Osteoblast (primary cell): ENCODE data around the gene MYH7. TPM values are rescaled to one million over a fixed set of nuclear protein-coding genes. Genes with fewer than 3 reads are reported as not detected.

ENCODE experiments used
- DNase-seq: peaks from one replicate; pipeline ENCODE4 v3.0.0; 2011; ENCODE audit warnings: low spot score, mixed read lengths; ENCODE audit not compliant: insufficient read length; ENCODE audit errors: missing footprints
- H2AFZ ChIP-seq: 2 replicates; pipeline ENCODE4 v1.6.0; 2011; ENCODE audit warnings: mild to moderate bottlenecking, low read length
- H3K27ac ChIP-seq: 2 replicates; pipeline ENCODE4 v1.5.1; 2011; ENCODE audit warnings: mild to moderate bottlenecking, low read depth, low read length, moderate library complexity
- H3K27me3 ChIP-seq: 2 replicates; pipeline ENCODE4 v1.6.0; 2012; ENCODE audit warnings: mild to moderate bottlenecking, control low read depth, inconsistent platforms, low read length, moderate library complexity; ENCODE audit not compliant: insufficient read depth
- H3K36me3 ChIP-seq: 2 replicates; pipeline ENCODE4 v1.5.1; 2011; ENCODE audit warnings: mild to moderate bottlenecking, low read length, control low read depth, moderate library complexity; ENCODE audit not compliant: insufficient read depth
- H3K4me1 ChIP-seq: 2 replicates; pipeline ENCODE4 v1.5.1; 2011; ENCODE audit warnings: mild to moderate bottlenecking, low read length, control low read depth, moderate library complexity; ENCODE audit not compliant: insufficient read depth
- H3K4me2 ChIP-seq: 2 replicates; pipeline ENCODE4 v1.6.0; 2011; ENCODE audit warnings: mild to moderate bottlenecking, low read length; ENCODE audit not compliant: insufficient read depth
- H3K4me3 ChIP-seq: fragments of 200-600 bp; sonication (generic); 3 replicates; pipeline ENCODE4 v1.5.1; 2012; ENCODE audit warnings: mild to moderate bottlenecking, low read length, inconsistent platforms; ENCODE audit not compliant: insufficient read depth
- H3K79me2 ChIP-seq: 2 replicates; pipeline ENCODE4 v1.6.0; 2012; ENCODE audit warnings: mild to moderate bottlenecking, low read length, control low read depth, inconsistent platforms; ENCODE audit not compliant: insufficient read depth
- H3K9me3 ChIP-seq: 2 replicates; pipeline ENCODE4 v1.5.1; 2011; ENCODE audit warnings: low read depth, low read length, control low read depth
- H4K20me1 ChIP-seq: 2 replicates; pipeline ENCODE4 v1.6.0; 2012; ENCODE audit warnings: mild to moderate bottlenecking, low read length, control low read depth; ENCODE audit not compliant: insufficient read depth
- total RNA-seq: library from RNA; depleted of rRNA; stranded (reverse); fragments of >200 nt; gene quantifications from 2 replicates; pipeline ENCODE4 v1.2.3, GENCODE V29; 2012
- TF ChIP-seq, protein P1 (sequence below): IDR thresholded peaks from 2 replicates; pipeline ENCODE4 v1.5.1; 2011; ENCODE audit warnings: mild to moderate bottlenecking, low read depth, low read length, moderate library complexity; ENCODE audit errors: extremely low read depth

The MYH7 gene
- total RNA-seq, 1 donor = not detected

DNA sequence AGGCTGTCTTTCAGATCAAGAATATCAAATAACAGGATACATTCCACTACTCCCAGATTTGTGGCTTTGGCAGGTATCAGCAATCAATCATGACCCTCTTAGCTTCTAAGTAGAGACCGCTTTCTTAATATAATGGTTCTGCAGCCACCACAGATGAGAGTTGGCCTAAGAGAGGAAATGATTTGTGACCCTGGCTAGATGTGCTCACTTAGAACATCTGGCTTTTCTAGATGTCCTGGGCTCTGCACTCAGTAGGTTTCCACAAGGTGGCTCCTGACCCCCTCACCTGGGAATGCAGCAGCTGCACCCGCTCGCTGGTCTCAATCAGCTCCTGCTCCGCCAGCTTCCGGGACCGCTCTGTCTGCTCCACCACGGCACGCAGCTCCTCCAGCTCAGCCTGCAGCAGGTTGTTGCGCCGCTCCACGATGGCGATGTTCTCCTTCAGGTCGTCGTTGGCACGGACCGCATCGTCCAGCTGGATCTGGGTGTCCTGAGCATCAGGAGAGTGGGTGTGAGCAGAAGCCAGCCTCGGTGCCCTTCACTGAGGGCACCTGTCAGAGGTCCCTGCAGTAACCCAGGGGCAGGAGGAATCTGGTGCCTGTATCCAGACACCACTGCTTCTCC is 49.7 kb downstream of the MYH7 start:
- DNase-seq = no peak
- no peaks in the 10 kb centered on the region for H4K20me1 ChIP-seq
- no peaks in the 10 kb centered on the region for H3K4me1 ChIP-seq
- no peak overlapping the region for H3K27ac ChIP-seq
- H3K4me3 ChIP-seq = no peak overlapping the region
- H3K36me3 ChIP-seq = no peaks in the 10 kb centered on the region
- no peaks in the 10 kb centered on the region for H3K27me3 ChIP-seq
- no peaks in the 10 kb centered on the region for H3K79me2 ChIP-seq
- H3K9me3 ChIP-seq = no peaks in the 10 kb centered on the region
- no peak overlapping the region for H2AFZ ChIP-seq
- H3K4me2 ChIP-seq = no peak overlapping the region
- TF ChIP-seq, protein P1, sequence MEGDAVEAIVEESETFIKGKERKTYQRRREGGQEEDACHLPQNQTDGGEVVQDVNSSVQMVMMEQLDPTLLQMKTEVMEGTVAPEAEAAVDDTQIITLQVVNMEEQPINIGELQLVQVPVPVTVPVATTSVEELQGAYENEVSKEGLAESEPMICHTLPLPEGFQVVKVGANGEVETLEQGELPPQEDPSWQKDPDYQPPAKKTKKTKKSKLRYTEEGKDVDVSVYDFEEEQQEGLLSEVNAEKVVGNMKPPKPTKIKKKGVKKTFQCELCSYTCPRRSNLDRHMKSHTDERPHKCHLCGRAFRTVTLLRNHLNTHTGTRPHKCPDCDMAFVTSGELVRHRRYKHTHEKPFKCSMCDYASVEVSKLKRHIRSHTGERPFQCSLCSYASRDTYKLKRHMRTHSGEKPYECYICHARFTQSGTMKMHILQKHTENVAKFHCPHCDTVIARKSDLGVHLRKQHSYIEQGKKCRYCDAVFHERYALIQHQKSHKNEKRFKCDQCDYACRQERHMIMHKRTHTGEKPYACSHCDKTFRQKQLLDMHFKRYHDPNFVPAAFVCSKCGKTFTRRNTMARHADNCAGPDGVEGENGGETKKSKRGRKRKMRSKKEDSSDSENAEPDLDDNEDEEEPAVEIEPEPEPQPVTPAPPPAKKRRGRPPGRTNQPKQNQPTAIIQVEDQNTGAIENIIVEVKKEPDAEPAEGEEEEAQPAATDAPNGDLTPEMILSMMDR = no peak

DNA sequence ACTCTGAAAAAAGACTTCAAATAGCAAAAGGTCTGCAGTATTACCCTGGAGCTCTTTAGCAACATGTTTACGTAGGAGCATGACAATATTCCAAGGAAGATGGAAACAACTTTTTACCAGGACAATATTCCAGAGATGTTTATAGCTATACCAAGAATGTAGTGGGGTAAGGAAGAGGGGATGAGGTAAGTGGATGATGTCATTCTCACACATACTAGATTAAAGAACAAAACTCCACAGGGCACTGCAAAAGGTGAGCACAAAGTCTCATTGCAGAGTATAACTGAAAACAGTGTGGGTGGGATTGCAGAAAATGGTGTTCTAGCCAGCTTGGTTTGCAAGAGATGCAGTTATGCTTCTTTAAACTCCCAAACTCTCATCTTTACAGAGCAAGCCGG is 50.2 kb downstream of the MYH7 start:
- Histone ChIP-seq H3K79me2 (no peaks in the 10 kb centered on the region), H3K4me2 (no peak overlapping the region), H3K9me3 (no peaks in the 10 kb centered on the region), H2AFZ (no peak overlapping the region), H3K4me1 (no peaks in the 10 kb centered on the region), H3K4me3 (no peak overlapping the region), H3K27me3 (no peaks in the 10 kb centered on the region), H3K36me3 (no peaks in the 10 kb centered on the region), H3K27ac (no peak overlapping the region), H4K20me1 (no peaks in the 10 kb centered on the region)
- no peak for DNase-seq
- TF ChIP-seq, protein P1 = no peak

DNA sequence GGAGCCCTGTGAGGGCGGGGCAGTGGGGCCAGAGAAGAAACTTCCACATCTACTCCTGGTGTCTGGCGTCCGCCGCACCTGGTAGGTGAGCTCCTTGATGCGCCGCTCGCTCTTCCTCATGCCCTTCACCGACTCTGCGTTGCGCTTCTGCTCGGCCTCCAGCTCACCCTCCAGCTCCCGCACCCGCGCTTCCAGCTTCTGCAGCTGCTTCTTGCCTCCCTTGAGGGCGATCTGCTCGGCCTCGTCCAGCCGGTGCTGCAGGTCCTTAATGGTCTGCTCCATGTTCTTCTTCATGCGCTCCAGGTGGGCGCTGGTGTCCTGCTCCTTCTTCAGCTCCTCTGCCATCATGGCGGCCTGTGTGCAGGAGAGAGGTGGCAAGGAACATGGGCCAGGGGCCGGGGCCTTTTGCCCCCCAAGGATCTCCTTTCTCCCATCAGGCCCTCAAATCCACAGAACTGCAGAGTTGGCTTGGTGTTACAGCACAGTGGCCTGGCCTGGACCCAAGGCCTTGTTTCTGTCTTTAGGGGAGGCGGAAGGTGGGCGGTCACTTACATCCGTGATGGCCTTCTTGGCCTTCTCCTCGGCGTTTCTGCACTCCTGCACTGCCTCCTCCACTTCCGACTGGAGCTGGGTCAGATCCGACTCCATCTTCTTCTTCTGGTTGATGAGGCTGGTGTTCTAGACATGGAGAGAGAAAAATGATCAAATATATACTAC is 50.9 kb downstream of the MYH7 start:
- no peaks in the 10 kb centered on the region for H3K4me1 ChIP-seq
- H3K36me3 ChIP-seq = no peaks in the 10 kb centered on the region
- no peak overlapping the region for H3K4me2 ChIP-seq
- TF ChIP-seq, protein P1 = no peak
- H3K27me3 ChIP-seq = no peaks in the 10 kb centered on the region
- no peak for DNase-seq
- no peaks in the 10 kb centered on the region for H4K20me1 ChIP-seq
- no peaks in the 10 kb centered on the region for H3K79me2 ChIP-seq
- no peaks in the 10 kb centered on the region for H3K9me3 ChIP-seq
- H2AFZ ChIP-seq = no peak overlapping the region
- H3K4me3 ChIP-seq = no peak overlapping the region
- no peak overlapping the region for H3K27ac ChIP-seq

DNA sequence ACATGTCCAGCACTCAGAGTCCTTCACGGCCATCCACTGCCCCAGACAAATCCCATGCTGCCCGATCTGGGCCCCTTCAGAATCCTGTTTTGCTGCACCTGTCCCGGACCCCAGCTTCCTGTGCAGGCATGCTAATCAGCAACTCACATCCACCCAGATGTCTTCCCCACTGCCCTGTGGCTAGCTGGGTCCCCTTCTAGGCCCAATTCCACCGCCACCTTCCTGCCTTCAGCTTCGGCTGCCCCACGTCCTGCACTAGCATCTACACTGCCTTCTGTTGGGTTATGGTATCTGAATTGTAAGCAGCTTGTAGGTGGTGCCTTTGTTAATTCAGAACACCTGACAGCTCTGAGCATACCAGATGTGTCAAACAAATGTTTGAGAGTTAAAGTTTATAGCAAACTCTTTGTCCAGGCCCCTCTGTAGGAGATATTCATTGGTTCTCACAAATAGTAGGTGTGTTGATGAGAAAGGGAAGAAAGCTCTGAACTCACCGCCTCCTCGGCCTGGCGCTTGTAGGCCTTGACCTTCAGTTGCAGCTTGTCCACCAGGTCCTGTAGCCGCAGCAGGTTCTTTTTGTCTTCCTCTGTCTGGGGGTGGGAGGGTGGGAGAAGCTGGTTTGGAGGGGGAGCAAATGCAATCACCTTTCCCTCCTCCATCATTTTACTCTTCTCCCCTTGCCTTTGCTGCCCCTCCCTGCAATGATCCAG is 52.6 kb downstream of the MYH7 start:
- no peak overlapping the region for H3K27ac ChIP-seq
- no peaks in the 10 kb centered on the region for H3K9me3 ChIP-seq
- no peak overlapping the region for H3K4me3 ChIP-seq
- H3K27me3 ChIP-seq = no peaks in the 10 kb centered on the region
- no peaks in the 10 kb centered on the region for H4K20me1 ChIP-seq
- H3K36me3 ChIP-seq = no peaks in the 10 kb centered on the region
- H3K4me1 ChIP-seq = no peaks in the 10 kb centered on the region
- no peak for DNase-seq
- TF ChIP-seq, protein P1 = no peak
- no peaks in the 10 kb centered on the region for H3K79me2 ChIP-seq
- no peak overlapping the region for H2AFZ ChIP-seq
- no peak overlapping the region for H3K4me2 ChIP-seq
